ENCODE measurements around the gene N4BP2. TPM values are rescaled to one million over a fixed set of nuclear protein-coding genes. Genes with fewer than 3 reads are reported as not detected.
A peak's percentile ranks its signal among the peaks of the same experiment; 100 is the strongest.

The N4BP2 gene
- total RNA-seq, 1 donor from 2014 or later, result 9.8 TPM

GRCh38 chr4:40196272-40196671 is 139.6 kb downstream of the N4BP2 start:
- H3K4me3 ChIP-seq, result no peak overlapping the region
- no peak for ATAC-seq

GRCh38 chr4:40196724-40197281 is 140.2 kb downstream of the N4BP2 start, which contains the start of gene RHOH:
Gene RHOH, plus strand, starts transcription at chr4:40197031. Its CDS starts 46,356 bp downstream, at chr4:40243387.
- no peak for DNase-seq

More at GRCh38 chr4:40196272-40196671, 139.6 kb downstream of the N4BP2 start:
- no peak for DNase-seq
- Histone ChIP-seq H3K9me3 (no peaks in the 10 kb centered on the region), H3K27ac (no peak overlapping the region), H3K4me1 (no peaks in the 10 kb centered on the region), H3K36me3 (no peaks in the 10 kb centered on the region), H3K27me3 (no peaks in the 10 kb centered on the region)
- intact Hi-C loops (cut with DNase I), result no loop called here
- no peak for TF ChIP-seq CTCF (IDR thresholded peaks at IDR 0.05)

GRCh38 chr4:40197879-40198689 is 141.4 kb downstream of the N4BP2 start:
- no peaks in the 10 kb centered on the region for H3K27me3 ChIP-seq
- ATAC-seq, result no peak
- DNase-seq, result no peak
- peak overlapping the region; percentile 69 for H3K27ac ChIP-seq
- no peaks in the 10 kb centered on the region for H3K36me3 ChIP-seq
- H3K4me1 ChIP-seq, result no peaks in the 10 kb centered on the region
- intact Hi-C loops (cut with DNase I), result no loop called here
- peak overlapping the region; percentile 42 for H3K4me3 ChIP-seq
- TF ChIP-seq CTCF (IDR thresholded peaks at IDR 0.05), result no peak
- no peaks in the 10 kb centered on the region for H3K9me3 ChIP-seq

More at GRCh38 chr4:40196724-40197281, 140.2 kb downstream of the N4BP2 start, which contains the start of gene RHOH:
- Histone ChIP-seq H3K27me3 (no peaks in the 10 kb centered on the region), H3K4me1 (no peaks in the 10 kb centered on the region), H3K9me3 (no peaks in the 10 kb centered on the region), H3K4me3 (peak within 1 kb of the TSS; percentile 42), H3K36me3 (no peaks in the 10 kb centered on the region), H3K27ac (peak within 1 kb of the TSS; percentile 69)
- ATAC-seq, result no peak
- intact Hi-C loops (cut with DNase I), result no loop called here
- no peak for TF ChIP-seq CTCF (IDR thresholded peaks at IDR 0.05)

GRCh38 chr4:40199179-40199670 is 142.6 kb downstream of the N4BP2 start:
- H3K9me3 ChIP-seq, result no peaks in the 10 kb centered on the region
- H3K27ac ChIP-seq, result peak overlapping the region; percentile 69
- DNase-seq, result no peak
- no peak for TF ChIP-seq CTCF (IDR thresholded peaks at IDR 0.05)
- peak overlapping the region; percentile 42 for H3K4me3 ChIP-seq
- intact Hi-C loops (cut with DNase I), result no loop called here
- no peaks in the 10 kb centered on the region for H3K4me1 ChIP-seq
- no peak for ATAC-seq
- no peaks in the 10 kb centered on the region for H3K36me3 ChIP-seq
- H3K27me3 ChIP-seq, result no peaks in the 10 kb centered on the region

GRCh38 chr4:40199999-40200874 is 143.6 kb downstream of the N4BP2 start:
- H3K4me3 ChIP-seq, result peak overlapping the region; percentile 42
- no peaks in the 10 kb centered on the region for H3K4me1 ChIP-seq
- DNase-seq (no peak), ATAC-seq (peak; percentile 85)
- TF ChIP-seq CTCF (IDR thresholded peaks at IDR 0.05), result no peak
- H3K9me3 ChIP-seq, result no peaks in the 10 kb centered on the region
- H3K27ac ChIP-seq, result peak overlapping the region; percentile 69
- intact Hi-C loops (cut with DNase I), result no loop called here
- no peaks in the 10 kb centered on the region for H3K36me3 ChIP-seq
- no peaks in the 10 kb centered on the region for H3K27me3 ChIP-seq
